Tibial nerve (tissue), 4 donors: ENCODE data around the gene GRM1.

Experiments
- CTCF ChIP-seq, 5 experiments: fragments of 200-600 bp in 3 of 5; fragments of 450-650 bp in 2 of 5; sonication (generic) in 3 of 5; IDR thresholded peaks; one replicate each; pipeline ENCODE4 v1.5.1; 2016 to 2019; ENCODE audit warnings: antibody characterized with exemption in 5 of 5, mild to moderate bottlenecking in 3 of 5, moderate library complexity in 2 of 5
- EP300 ChIP-seq, 2 donors: sonication (generic); formaldehyde crosslinking; IDR thresholded peaks; one replicate each; pipeline ENCODE4 v1.6.1; 2017; ENCODE audit warnings: antibody characterized with exemption in 2 of 2, mild to moderate bottlenecking in 1 of 2

- no peak for TF ChIP-seq CTCF (IDR thresholded peaks at IDR 0.05)
- no peak for TF ChIP-seq EP300 (IDR thresholded peaks at IDR 0.05)
Observed at GRCh38 chr6:146095481-146095880, 66.6 kb downstream of the GRM1 start.
